ENCODE results near the gene GPC6. TPM values are rescaled to one million over a fixed set of nuclear protein-coding genes. Genes with fewer than 3 reads are reported as not detected.

The GPC6 gene
- total RNA-seq, 1 donor from 2014 or later, result 8.4 TPM

GRCh38 chr13:94247890-94248289, 1021.3 kb downstream of the GPC6 start:
- Histone ChIP-seq H3K36me3 (no peaks in the 10 kb centered on the region), H3K9me3 (peaks cover 6% of the 10 kb centered on the region), H3K4me3 (no peak overlapping the region), H3K4me1 (no peaks in the 10 kb centered on the region), H3K27me3 (no peaks in the 10 kb centered on the region), H3K27ac (no peak overlapping the region)
- intact Hi-C loops (cut with DNase I), result no loop called here
- DNase-seq (no peak), ATAC-seq (no peak)
- no peak for TF ChIP-seq CTCF (IDR thresholded peaks at IDR 0.05)

- no peak for DNase-seq
- Histone ChIP-seq H3K27me3 (no peaks in the 10 kb centered on the region), H3K36me3 (no peaks in the 10 kb centered on the region), H3K27ac (no peak overlapping the region), H3K4me1 (no peaks in the 10 kb centered on the region), H3K9me3 (peaks cover 6% of the 10 kb centered on the region), H3K4me3 (no peak overlapping the region)
- intact Hi-C loops (cut with DNase I), result no loop called here
- no peak for TF ChIP-seq CTCF (IDR thresholded peaks at IDR 0.05)
- ATAC-seq, result no peak
These were observed 1022.0 kb downstream of the GPC6 start for GRCh38 chr13:94248454-94249228.

- H3K27ac ChIP-seq, result no peak overlapping the region
- intact Hi-C loops (cut with DNase I), result no loop called here
- ATAC-seq (no peak), DNase-seq (no peak)
- H3K9me3 ChIP-seq, result peaks cover 6% of the 10 kb centered on the region
- no peak overlapping the region for H3K4me3 ChIP-seq
- H3K27me3 ChIP-seq, result no peaks in the 10 kb centered on the region
- no peaks in the 10 kb centered on the region for H3K4me1 ChIP-seq
- TF ChIP-seq CTCF (IDR thresholded peaks at IDR 0.05), result no peak
- no peaks in the 10 kb centered on the region for H3K36me3 ChIP-seq
These were observed 1022.9 kb downstream of the GPC6 start for GRCh38 chr13:94249512-94249911.

- H3K4me1 ChIP-seq, result no peaks in the 10 kb centered on the region
- no peaks in the 10 kb centered on the region for H3K36me3 ChIP-seq
- no peak overlapping the region for H3K4me3 ChIP-seq
- TF ChIP-seq CTCF (IDR thresholded peaks at IDR 0.05), result no peak
- ATAC-seq (peak; percentile 17), DNase-seq (no peak)
- H3K27ac ChIP-seq, result no peak overlapping the region
- H3K27me3 ChIP-seq, result no peaks in the 10 kb centered on the region
- no peaks in the 10 kb centered on the region for H3K9me3 ChIP-seq
- intact Hi-C loops (cut with DNase I), result no loop called here
These were observed 1025.4 kb downstream of the GPC6 start for GRCh38 chr13:94251831-94252608.

GRCh38 chr13:94254737-94255136, 1028.1 kb downstream of the GPC6 start:
- Histone ChIP-seq H3K4me1 (no peaks in the 10 kb centered on the region), H3K9me3 (no peaks in the 10 kb centered on the region), H3K4me3 (no peak overlapping the region), H3K27ac (no peak overlapping the region), H3K27me3 (no peaks in the 10 kb centered on the region), H3K36me3 (no peaks in the 10 kb centered on the region)
- no peak for TF ChIP-seq CTCF (IDR thresholded peaks at IDR 0.05)
- ATAC-seq (no peak), DNase-seq (no peak)
- intact Hi-C loops (cut with DNase I), result no loop called here

All from upper lobe of right lung (tissue), 1 donor.